HCT116 (cell line): ENCODE measurements around the gene CTNNA1. TPM values are rescaled to one million over a fixed set of nuclear protein-coding genes. Genes with fewer than 3 reads are reported as not detected.

Source experiments
- ATAC-seq: fragments of 200-7000 bp; cut with Tn5 transposase; 2 replicates; pipeline ENCODE4 v1.9.1; 2020; ENCODE audit warnings: mild to moderate bottlenecking, moderate library complexity
- BruUV-seq: library from RNA; stranded (reverse); fragments of 400-500 nt; replicated peaks from 2 replicates; lab custom pipeline; 2021; lab: Mats Ljungman, UMichigan
- CTCF ChIA-PET: fragments of 300-600 bp; sonication (Branson Sonifier 250); formaldehyde crosslinking; loops from one replicate; lab custom pipeline; 2021; ENCODE audit warnings: antibody characterized with exemption; lab: Charles Lee
- POLR2A ChIA-PET: fragments of 300-600, 350-600 bp; sonication (Branson Sonifier 250); formaldehyde crosslinking; loops from one replicate; lab custom pipeline; 2021; ENCODE audit warnings: antibody characterized with exemption; lab: Charles Lee
- RAD21 ChIA-PET, 2 experiments: fragments of 300-600 bp; sonication (Branson Sonifier 250); formaldehyde crosslinking; loops; one replicate each; lab custom pipeline; 2023; ENCODE audit warnings: low total read pairs in 2 of 2; ENCODE audit not compliant: uncharacterized antibody in 2 of 2, unreplicated experiment in 2 of 2, low non-redundant PET in 1 of 2; lab: Charles Lee
- DNase-seq: peaks from one replicate; pipeline ENCODE4 v3.0.0-alpha.2; 2010; ENCODE audit warnings: low read depth, low spot score
- H2AFZ ChIP-seq: fragments of 200-600 bp; shearing (Covaris generic), sonication (generic); 2 replicates; pipeline ENCODE4 v1.6.1; 2017; ENCODE audit warnings: low read depth, mixed run types, mixed read lengths, antibody characterized with exemption, low read length; ENCODE audit not compliant: poor library complexity, severe bottlenecking
- H3K27ac ChIP-seq: 2 replicates; pipeline ENCODE4 v1.5.1; 2012; ENCODE audit warnings: low read depth, low read length
- H3K27me3 ChIP-seq: fragments of 200-600 bp; sonication (generic); 2 replicates; pipeline ENCODE4 v1.6.1; 2016; ENCODE audit warnings: mixed run types, low read length, mixed read lengths; ENCODE audit not compliant: insufficient read depth
- H3K36me3 ChIP-seq, 2 experiments: fragments of 200-500 bp in 1 of 2; fragments of 200-600 bp in 1 of 2; sonication (Bioruptor generic) in 1 of 2; sonication (generic) in 1 of 2; 2 replicates each; pipeline versions ENCODE4 v1.5.1 to v1.6.1; 2014 to 2016; ENCODE audit warnings: low read length in 2 of 2, inconsistent platforms in 1 of 2, mixed read lengths in 1 of 2, mixed run types in 1 of 2; ENCODE audit not compliant: insufficient read depth in 2 of 2, control insufficient read depth in 1 of 2
- H3K4me1 ChIP-seq, 2 experiments: fragments of 200-600 bp in 1 of 2; sonication (generic) in 1 of 2; 2 replicates each; pipeline versions ENCODE4 v1.5.1 to v1.6.1; 2012 to 2017; ENCODE audit warnings: low read length in 2 of 2, inconsistent platforms in 1 of 2, mild to moderate bottlenecking in 1 of 2, mixed read lengths in 1 of 2, mixed run types in 1 of 2, moderate library complexity in 1 of 2; ENCODE audit not compliant: insufficient read depth in 2 of 2, control insufficient read depth in 1 of 2
- H3K4me2 ChIP-seq: fragments of 200-600 bp; sonication (generic); 2 replicates; pipeline ENCODE4 v1.6.1; 2017; ENCODE audit warnings: mixed run types, low read length, mixed read lengths
- H3K4me3 ChIP-seq, 2 experiments: fragments of 200-600 bp in 1 of 2; sonication (generic) in 1 of 2; replicated peaks in 1 of 2; 2 replicates each; pipeline ENCODE4 v1.5.1; 2011 to 2016; ENCODE audit warnings: low read length in 2 of 2, control low read depth in 1 of 2, low read depth in 1 of 2, mild to moderate bottlenecking in 1 of 2, mixed read lengths in 1 of 2, mixed run types in 1 of 2
- H3K79me2 ChIP-seq: fragments of 200-600 bp; sonication (generic); 2 replicates; pipeline ENCODE4 v1.6.1; 2017; ENCODE audit warnings: mild to moderate bottlenecking, mixed run types, low read length, moderate library complexity, mixed read lengths; ENCODE audit not compliant: insufficient read depth
- H3K9ac ChIP-seq: fragments of 200-600 bp; sonication (generic); 2 replicates; pipeline ENCODE4 v1.6.1; 2016; ENCODE audit warnings: low read length, mixed read lengths
- H3K9me2 ChIP-seq: fragments of 200-600 bp; sonication (generic), shearing (Covaris generic); 2 replicates; pipeline ENCODE4 v1.6.1; 2017; ENCODE audit warnings: mixed run types, mild to moderate bottlenecking, moderate library complexity; ENCODE audit not compliant: insufficient read depth
- H3K9me3 ChIP-seq, 2 experiments: fragments of 200-500 bp in 1 of 2; fragments of 200-600 bp in 1 of 2; sonication (Bioruptor generic) in 1 of 2; sonication (generic) in 1 of 2; 2 replicates each; pipeline ENCODE4 v1.6.1; 2014 to 2017; ENCODE audit warnings: low read length in 2 of 2, mixed read lengths in 2 of 2, inconsistent platforms in 1 of 2, low read depth in 1 of 2, mild to moderate bottlenecking in 1 of 2, mixed run types in 1 of 2, moderate library complexity in 1 of 2; ENCODE audit not compliant: control insufficient read depth in 1 of 2, insufficient read depth in 1 of 2
- H4K20me1 ChIP-seq: fragments of 200-600 bp; sonication (generic), shearing (Covaris generic); 2 replicates; pipeline ENCODE4 v1.6.1; 2017; ENCODE audit warnings: mixed run types, mild to moderate bottlenecking, moderate library complexity; ENCODE audit not compliant: insufficient read depth
- CBX3 ChIP-seq: IDR thresholded peaks from 2 replicates; pipeline ENCODE4 v1.6.1; 2012; ENCODE audit warnings: low read depth
- CEBPB ChIP-seq: IDR thresholded peaks from 2 replicates; pipeline ENCODE4 v1.6.1; 2012; ENCODE audit warnings: low read depth
- EZH2 ChIP-seq: fragments of 200-600 bp; sonication (generic); IDR thresholded peaks from 2 replicates; pipeline ENCODE4 v1.6.1; 2017; ENCODE audit warnings: antibody characterized with exemption, mixed run types
- EZH2phosphoT487 ChIP-seq: fragments of 200-600 bp; IDR thresholded peaks from 2 replicates; pipeline ENCODE4 v1.6.1; 2018; ENCODE audit warnings: antibody characterized with exemption, borderline replicate concordance
- FOSL1 ChIP-seq: IDR thresholded peaks from 2 replicates; pipeline ENCODE4 v1.6.1; 2012; ENCODE audit warnings: low read depth
- POLR2A ChIP-seq: IDR thresholded peaks from 2 replicates; pipeline ENCODE4 v1.7.0; 2011; ENCODE audit warnings: borderline replicate concordance; ENCODE audit not compliant: insufficient read depth, insufficient read length; ENCODE audit errors: extremely low read depth
- POLR2AphosphoS5 ChIP-seq: IDR thresholded peaks from 2 replicates; pipeline ENCODE4 v1.6.1; 2011; ENCODE audit warnings: mild to moderate bottlenecking, low read depth, low read length, moderate library complexity
- RAD21 ChIP-seq: IDR thresholded peaks from 2 replicates; pipeline ENCODE4 v1.6.1; 2012; ENCODE audit warnings: low read depth, mild to moderate bottlenecking
- SP1 ChIP-seq: IDR thresholded peaks from 2 replicates; pipeline ENCODE4 v1.6.1; 2012; ENCODE audit warnings: low read depth
- SRF ChIP-seq: IDR thresholded peaks from 2 replicates; pipeline ENCODE4 v1.6.1; 2012; ENCODE audit warnings: low read depth
- TCF7L2 ChIP-seq: IDR thresholded peaks from 2 replicates; pipeline ENCODE4 v1.7.0; 2011; ENCODE audit warnings: borderline replicate concordance, inconsistent platforms; ENCODE audit not compliant: insufficient read depth, insufficient read length; ENCODE audit errors: extremely low read depth
- YY1 ChIP-seq: IDR thresholded peaks from 2 replicates; pipeline ENCODE4 v1.6.1; 2011; ENCODE audit warnings: low read length, low read depth, moderate library complexity, mild to moderate bottlenecking; ENCODE audit not compliant: insufficient replicate concordance; ENCODE audit errors: extremely low read depth
- ZFX ChIP-seq: fragments of 450-650 bp; IDR thresholded peaks from 2 replicates; pipeline ENCODE4 v1.6.1; 2017
- ZNF274 ChIP-seq: fragments of 200-500 bp; sonication (Bioruptor generic); IDR thresholded peaks from 2 replicates; pipeline ENCODE4 v1.6.1; 2014; ENCODE audit warnings: mild to moderate bottlenecking, low read depth, low read length, inconsistent platforms
- intact Hi-C: fragments of 100-400 bp; cut with micrococcal nuclease; formaldehyde crosslinking; loops from 2 replicates; pipeline ENCODE4 v1.10.0; 2022
- total RNA-seq: library from RNA; stranded (reverse); gene quantifications from one replicate; pipeline ENCODE4 v1.2.1, GENCODE V29; 2021; ENCODE audit not compliant: unreplicated experiment
- TF ChIP-seq, protein P1 (sequence below): IDR thresholded peaks from 2 replicates; pipeline ENCODE4 v1.6.1; 2011; ENCODE audit warnings: mild to moderate bottlenecking, low read length, moderate library complexity; ENCODE audit not compliant: insufficient replicate concordance; ENCODE audit errors: extremely low read depth
- TF ChIP-seq, protein P2 (sequence below): IDR thresholded peaks from 2 replicates; pipeline ENCODE4 v1.6.1; 2012
- TF ChIP-seq, protein P3 (sequence below), 3 experiments: fragments of 200-600 bp in 1 of 3; sonication (generic) in 1 of 3; IDR thresholded peaks in 2 of 3; conservative IDR thresholded peaks in 1 of 3; 2 replicates each; pipeline ENCODE4 v1.5.1; 2012 to 2017; ENCODE audit warnings: low read depth in 2 of 3, low read length in 2 of 3, antibody characterized with exemption in 1 of 3, borderline replicate concordance in 1 of 3, control low read depth in 1 of 3, mild to moderate bottlenecking in 1 of 3, mixed read lengths in 1 of 3, mixed run types in 1 of 3, moderate library complexity in 1 of 3; ENCODE audit not compliant: insufficient read depth in 1 of 3
- TF ChIP-seq, protein P4 (sequence below): IDR thresholded peaks from 2 replicates; pipeline ENCODE4 v1.6.1; 2012
- TF ChIP-seq, protein P5 (sequence below): IDR thresholded peaks from 2 replicates; pipeline ENCODE4 v1.6.1; 2012; ENCODE audit warnings: low read depth

The CTNNA1 gene
- total RNA-seq, 1 experiment from 2014 or later: 313 TPM

DNA sequence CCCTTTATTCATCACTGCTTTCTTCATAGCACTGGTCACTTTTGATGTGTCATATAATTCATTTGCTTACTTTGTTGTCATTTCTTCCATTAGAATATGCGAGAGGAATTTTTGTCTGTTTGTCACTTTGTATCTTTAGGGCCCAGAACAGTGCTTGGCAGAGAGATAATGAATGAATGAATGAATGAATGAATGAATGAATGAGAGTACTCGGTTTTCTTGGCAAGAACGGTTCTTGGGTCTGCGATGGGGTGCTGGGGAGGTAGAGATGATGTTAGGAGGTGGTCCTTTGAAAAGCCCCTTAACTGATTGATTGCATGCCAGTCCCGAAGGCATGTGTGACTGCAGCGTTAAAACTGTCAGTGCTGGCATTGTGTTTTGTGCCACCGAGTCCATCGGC lies 174.3 kb downstream of the CTNNA1 start:
- no peaks in the 10 kb centered on the region for H3K27me3 ChIP-seq
- BruUV-seq: no TSS peak
- POLR2A ChIA-PET: no interaction called here
- no peak overlapping the region for H2AFZ ChIP-seq
- H3K27ac ChIP-seq: no peak overlapping the region
- H3K36me3 ChIP-seq: peaks cover 29 to 46% of the 10 kb centered on the region in 2 experiments
- H3K79me2 ChIP-seq: no peaks in the 10 kb centered on the region
- no peaks in the 10 kb centered on the region for H3K9me2 ChIP-seq
- TF ChIP-seq, protein P1, sequence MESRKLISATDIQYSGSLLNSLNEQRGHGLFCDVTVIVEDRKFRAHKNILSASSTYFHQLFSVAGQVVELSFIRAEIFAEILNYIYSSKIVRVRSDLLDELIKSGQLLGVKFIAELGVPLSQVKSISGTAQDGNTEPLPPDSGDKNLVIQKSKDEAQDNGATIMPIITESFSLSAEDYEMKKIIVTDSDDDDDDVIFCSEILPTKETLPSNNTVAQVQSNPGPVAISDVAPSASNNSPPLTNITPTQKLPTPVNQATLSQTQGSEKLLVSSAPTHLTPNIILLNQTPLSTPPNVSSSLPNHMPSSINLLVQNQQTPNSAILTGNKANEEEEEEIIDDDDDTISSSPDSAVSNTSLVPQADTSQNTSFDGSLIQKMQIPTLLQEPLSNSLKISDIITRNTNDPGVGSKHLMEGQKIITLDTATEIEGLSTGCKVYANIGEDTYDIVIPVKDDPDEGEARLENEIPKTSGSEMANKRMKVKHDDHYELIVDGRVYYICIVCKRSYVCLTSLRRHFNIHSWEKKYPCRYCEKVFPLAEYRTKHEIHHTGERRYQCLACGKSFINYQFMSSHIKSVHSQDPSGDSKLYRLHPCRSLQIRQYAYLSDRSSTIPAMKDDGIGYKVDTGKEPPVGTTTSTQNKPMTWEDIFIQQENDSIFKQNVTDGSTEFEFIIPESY: no peak
- TF ChIP-seq, protein P2, sequence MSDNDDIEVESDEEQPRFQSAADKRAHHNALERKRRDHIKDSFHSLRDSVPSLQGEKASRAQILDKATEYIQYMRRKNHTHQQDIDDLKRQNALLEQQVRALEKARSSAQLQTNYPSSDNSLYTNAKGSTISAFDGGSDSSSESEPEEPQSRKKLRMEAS: no peak
- no peak for TF ChIP-seq YY1
- TF ChIP-seq RAD21: no peak
- no peak for TF ChIP-seq CEBPB
- TF ChIP-seq EZH2phosphoT487: no peak
- TF ChIP-seq, protein P3, sequence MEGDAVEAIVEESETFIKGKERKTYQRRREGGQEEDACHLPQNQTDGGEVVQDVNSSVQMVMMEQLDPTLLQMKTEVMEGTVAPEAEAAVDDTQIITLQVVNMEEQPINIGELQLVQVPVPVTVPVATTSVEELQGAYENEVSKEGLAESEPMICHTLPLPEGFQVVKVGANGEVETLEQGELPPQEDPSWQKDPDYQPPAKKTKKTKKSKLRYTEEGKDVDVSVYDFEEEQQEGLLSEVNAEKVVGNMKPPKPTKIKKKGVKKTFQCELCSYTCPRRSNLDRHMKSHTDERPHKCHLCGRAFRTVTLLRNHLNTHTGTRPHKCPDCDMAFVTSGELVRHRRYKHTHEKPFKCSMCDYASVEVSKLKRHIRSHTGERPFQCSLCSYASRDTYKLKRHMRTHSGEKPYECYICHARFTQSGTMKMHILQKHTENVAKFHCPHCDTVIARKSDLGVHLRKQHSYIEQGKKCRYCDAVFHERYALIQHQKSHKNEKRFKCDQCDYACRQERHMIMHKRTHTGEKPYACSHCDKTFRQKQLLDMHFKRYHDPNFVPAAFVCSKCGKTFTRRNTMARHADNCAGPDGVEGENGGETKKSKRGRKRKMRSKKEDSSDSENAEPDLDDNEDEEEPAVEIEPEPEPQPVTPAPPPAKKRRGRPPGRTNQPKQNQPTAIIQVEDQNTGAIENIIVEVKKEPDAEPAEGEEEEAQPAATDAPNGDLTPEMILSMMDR (IDR thresholded peaks at IDR 0.05 in 2 of 3, conservative IDR thresholded peaks at IDR 0.05 in 1 of 3; ENCODE audit: borderline replicate concordance in 1 of 3, insufficient read depth in 1 of 3, low read depth in 2 of 3, low read length in 2 of 3): no peak
- TF ChIP-seq, protein P4, sequence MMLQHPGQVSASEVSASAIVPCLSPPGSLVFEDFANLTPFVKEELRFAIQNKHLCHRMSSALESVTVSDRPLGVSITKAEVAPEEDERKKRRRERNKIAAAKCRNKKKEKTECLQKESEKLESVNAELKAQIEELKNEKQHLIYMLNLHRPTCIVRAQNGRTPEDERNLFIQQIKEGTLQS: no peak
- no peak for TF ChIP-seq SRF
- TF ChIP-seq EZH2: no peak
- TF ChIP-seq FOSL1: no peak
- no peak for TF ChIP-seq TCF7L2
- TF ChIP-seq ZNF274: no peak
- no peak for TF ChIP-seq CBX3
- TF ChIP-seq ZFX: no peak
- TF ChIP-seq, protein P5, sequence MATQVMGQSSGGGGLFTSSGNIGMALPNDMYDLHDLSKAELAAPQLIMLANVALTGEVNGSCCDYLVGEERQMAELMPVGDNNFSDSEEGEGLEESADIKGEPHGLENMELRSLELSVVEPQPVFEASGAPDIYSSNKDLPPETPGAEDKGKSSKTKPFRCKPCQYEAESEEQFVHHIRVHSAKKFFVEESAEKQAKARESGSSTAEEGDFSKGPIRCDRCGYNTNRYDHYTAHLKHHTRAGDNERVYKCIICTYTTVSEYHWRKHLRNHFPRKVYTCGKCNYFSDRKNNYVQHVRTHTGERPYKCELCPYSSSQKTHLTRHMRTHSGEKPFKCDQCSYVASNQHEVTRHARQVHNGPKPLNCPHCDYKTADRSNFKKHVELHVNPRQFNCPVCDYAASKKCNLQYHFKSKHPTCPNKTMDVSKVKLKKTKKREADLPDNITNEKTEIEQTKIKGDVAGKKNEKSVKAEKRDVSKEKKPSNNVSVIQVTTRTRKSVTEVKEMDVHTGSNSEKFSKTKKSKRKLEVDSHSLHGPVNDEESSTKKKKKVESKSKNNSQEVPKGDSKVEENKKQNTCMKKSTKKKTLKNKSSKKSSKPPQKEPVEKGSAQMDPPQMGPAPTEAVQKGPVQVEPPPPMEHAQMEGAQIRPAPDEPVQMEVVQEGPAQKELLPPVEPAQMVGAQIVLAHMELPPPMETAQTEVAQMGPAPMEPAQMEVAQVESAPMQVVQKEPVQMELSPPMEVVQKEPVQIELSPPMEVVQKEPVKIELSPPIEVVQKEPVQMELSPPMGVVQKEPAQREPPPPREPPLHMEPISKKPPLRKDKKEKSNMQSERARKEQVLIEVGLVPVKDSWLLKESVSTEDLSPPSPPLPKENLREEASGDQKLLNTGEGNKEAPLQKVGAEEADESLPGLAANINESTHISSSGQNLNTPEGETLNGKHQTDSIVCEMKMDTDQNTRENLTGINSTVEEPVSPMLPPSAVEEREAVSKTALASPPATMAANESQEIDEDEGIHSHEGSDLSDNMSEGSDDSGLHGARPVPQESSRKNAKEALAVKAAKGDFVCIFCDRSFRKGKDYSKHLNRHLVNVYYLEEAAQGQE: no peak
- TF ChIP-seq POLR2AphosphoS5: no peak
- no peak for TF ChIP-seq POLR2A
- TF ChIP-seq SP1: no peak
- RAD21 ChIA-PET: no interaction called here
- H3K4me2 ChIP-seq: no peak overlapping the region
- H3K9me3 ChIP-seq: no peaks in the 10 kb centered on the region
- DNase-seq (no peak), ATAC-seq (no peak)
- intact Hi-C loops: no loop called here
- H3K4me1 ChIP-seq: no peaks in the 10 kb centered on the region
- CTCF ChIA-PET: no interaction called here
- no peaks in the 10 kb centered on the region; the same call in 1 of the 2 replicates for H4K20me1 ChIP-seq
- H3K4me3 ChIP-seq: no peak overlapping the region
- no peak overlapping the region for H3K9ac ChIP-seq
